HepG2 (cell line): Measurements from ENCODE around the gene SLFN11. TPM values are rescaled to one million over a fixed set of nuclear protein-coding genes. Genes with fewer than 3 reads are reported as not detected.

ENCODE experiments used
- ATAC-seq: fragments of 200-7000 bp; cut with Tn5 transposase; 3 replicates; pipeline ENCODE4 v1.9.1; 2020; ENCODE audit warnings: mild to moderate bottlenecking, moderate library complexity
- BruUV-seq: library from RNA; stranded (reverse); fragments of 400-500 nt; replicated peaks from 2 replicates; lab custom pipeline; 2021; lab: Mats Ljungman, UMichigan
- CTCF ChIA-PET: fragments of 300-600 bp; formaldehyde crosslinking; extraction: SDS; loops from one replicate; lab custom pipeline; 2021; ENCODE audit warnings: low total read pairs, inconsistent platforms, low intra/inter-chr PET ratio; lab: Yijun Ruan, JAX
- POLR2A ChIA-PET: fragments of 350-600 bp; sonication (Branson Sonifier 250); formaldehyde crosslinking; loops from one replicate; lab custom pipeline; 2020; ENCODE audit warnings: antibody characterized with exemption, inconsistent platforms; lab: Yijun Ruan, JAX
- DNase-seq: peaks from one replicate; pipeline ENCODE4 v3.0.0-alpha.2; 2015; ENCODE audit warnings: low spot score
- FAIRE-seq: peaks from 3 replicates; lab custom pipeline; 2011; peaks lifted over from hg19 to GRCh38; lab: Jason Lieb, UNC
- H2AFZ ChIP-seq: one replicate; pipeline ENCODE4 v1.6.1; 2011; ENCODE audit warnings: low read length, inconsistent platforms
- H3K27ac ChIP-seq: fragments of 300-600 bp; 3 replicates; pipeline ENCODE4 v1.8.0; 2011; ENCODE audit warnings: mixed run types, mild to moderate bottlenecking, mixed read lengths, low read length, inconsistent platforms; ENCODE audit not compliant: insufficient read depth; ENCODE audit errors: extremely low read length
- H3K27me3 ChIP-seq, 2 experiments: fragments of 200-600 bp in 1 of 2; 2 replicates in 1 of 2; 3 replicates in 1 of 2; pipeline versions ENCODE4 v1.6.0 to v1.8.0; 2011; ENCODE audit warnings: low read length in 2 of 2, mild to moderate bottlenecking in 2 of 2, moderate library complexity in 2 of 2, inconsistent platforms in 1 of 2; ENCODE audit not compliant: insufficient read depth in 2 of 2, control insufficient read depth in 1 of 2
- H3K36me3 ChIP-seq, 2 experiments: fragments of 200-600 bp in 1 of 2; replicated peaks in 1 of 2; 2 replicates in 1 of 2; 3 replicates in 1 of 2; pipeline versions ENCODE4 v1.5.1 to v1.8.0; 2011; ENCODE audit warnings: low read length in 2 of 2, inconsistent platforms in 1 of 2; ENCODE audit not compliant: insufficient read depth in 2 of 2, control insufficient read depth in 1 of 2
- H3K4me1 ChIP-seq: 2 replicates; pipeline ENCODE4 v1.5.1; 2012; ENCODE audit warnings: low read length, inconsistent platforms; ENCODE audit not compliant: insufficient read depth
- H3K4me2 ChIP-seq: 2 replicates; pipeline ENCODE4 v1.6.0; 2011; ENCODE audit warnings: low read depth, low read length, inconsistent platforms
- H3K4me3 ChIP-seq, 3 experiments: fragments of 200-600 bp in 1 of 3; sonication (generic), shearing (Covaris generic) in 1 of 3; replicated peaks in 1 of 3; 2 replicates each; pipeline ENCODE4 v1.5.1; 2011 to 2016; ENCODE audit warnings: low read length in 3 of 3, inconsistent platforms in 2 of 3, low read depth in 2 of 3, mild to moderate bottlenecking in 2 of 3, control low read depth in 1 of 3, mixed read lengths in 1 of 3; ENCODE audit not compliant: insufficient read depth in 1 of 3
- H3K79me2 ChIP-seq: one replicate; pipeline ENCODE4 v1.6.1; 2011; ENCODE audit warnings: low read length, inconsistent platforms; ENCODE audit not compliant: insufficient read depth
- H3K9ac ChIP-seq: 2 replicates; pipeline ENCODE4 v1.6.0; 2011; ENCODE audit warnings: mild to moderate bottlenecking, low read depth, low read length, inconsistent platforms; ENCODE audit not compliant: insufficient read depth
- H3K9me3 ChIP-seq: 2 replicates; pipeline ENCODE4 v1.5.1; 2012; ENCODE audit warnings: mild to moderate bottlenecking, low read length
- H4K20me1 ChIP-seq: 2 replicates; pipeline ENCODE4 v1.6.0; 2011; ENCODE audit warnings: inconsistent platforms, mild to moderate bottlenecking, low read length, moderate library complexity; ENCODE audit not compliant: insufficient read depth
- ARID2 ChIP-seq: sonication (generic); formaldehyde crosslinking; IDR thresholded peaks from 2 replicates; pipeline ENCODE4 v1.8.1; 2022; ENCODE audit warnings: mild to moderate bottlenecking, missing genetic modification reagents, borderline replicate concordance
- CEBPB ChIP-seq: IDR thresholded peaks from 2 replicates; pipeline ENCODE4 v1.6.1; 2011; ENCODE audit warnings: low read depth, low read length, improper control_type of control experiment, borderline replicate concordance
- MED1 ChIP-seq: sonication (generic); formaldehyde crosslinking; IDR thresholded peaks from 2 replicates; pipeline ENCODE4 v1.4.0; 2020; ENCODE audit warnings: missing genetic modification reagents
- MIXL1 ChIP-seq: IDR thresholded peaks from 2 replicates; pipeline ENCODE4 v1.6.1; 2016
- REL ChIP-seq: sonication (generic); formaldehyde crosslinking; conservative IDR thresholded peaks from 2 replicates; pipeline ENCODE4 v1.8.0; 2022; ENCODE audit warnings: mild to moderate bottlenecking, missing genetic modification reagents, moderate library complexity
- TERF1 ChIP-seq: sonication (generic); formaldehyde crosslinking; IDR thresholded peaks from 2 replicates; pipeline ENCODE4 v1.8.0; 2022; ENCODE audit warnings: mild to moderate bottlenecking, missing genetic modification reagents, moderate library complexity
- ZNF326 ChIP-seq: sonication (generic); formaldehyde crosslinking; IDR thresholded peaks from 2 replicates; pipeline ENCODE4 v1.4.0; 2020; ENCODE audit warnings: missing genetic modification reagents, borderline replicate concordance
- WGBS: methylation state at CpG from one replicate; pipeline ENCODE4 v1.1.6; 2017; ENCODE audit warnings: low lambda C conversion rate; 5-methylcytosine and 5-hydroxymethylcytosine counted together
- in situ Hi-C: cut with HindIII; loops from 2 replicates; pipeline ENCODE4 v1.10.0; 2017; ENCODE audit warnings: low pct_unique_long_range_greater_than_20kb; ENCODE audit not compliant: extremely low pct_ligation_motif_present
- intact Hi-C: fragments of 100-400 bp; cut with micrococcal nuclease; formaldehyde crosslinking; loops from one replicate; pipeline ENCODE4 v1.10.0; 2022; ENCODE audit not compliant: unreplicated experiment
- polyA plus RNA-seq, 8 experiments: library from polyadenylated mRNA; depleted of rRNA in 3 of 8; stranded (reverse) in 7 of 8; unstranded in 1 of 8; fragments of >200 nt; fragmentation: Illumina TruSeq in 4 of 8; extraction: Trizol in 4 of 8; gene quantifications; 2 replicates each; pipeline versions ENCODE4 v1.2.1 to v1.2.3, GENCODE V29; 2011 to 2016; ENCODE audit warnings: low read depth in 4 of 8, missing spikeins in 1 of 8, mixed read lengths in 1 of 8; ENCODE audit not compliant: insufficient read depth in 1 of 8
- total RNA-seq, 5 experiments: library from RNA; depleted of rRNA; stranded (reverse); fragments of >200 nt; fragmentation: Illumina TruSeq; extraction: Trizol; gene quantifications; 2 replicates each; pipeline ENCODE4 v1.2.3, GENCODE V29; 2016; ENCODE audit warnings: low read depth in 1 of 5

SLFN11 gene
- total and polyA plus RNA-seq, 2 of the 13 experiments (the other 11 are each of a cell fraction or from before 2014, with no cell fraction given), result not detected

- no peak for DNase-seq
- BruUV-seq, result no TSS peak
- no peak overlapping the region for H3K4me3 ChIP-seq
Measured at GRCh38 chr17:35338230-35338629, 35.2 kb downstream of the SLFN11 start.

GRCh38 chr17:35337364-35337763 lies 36.1 kb downstream of the SLFN11 start:
- peaks cover 11% of the 10 kb centered on the region; the same call in 1 of the 2 replicates for H3K4me1 ChIP-seq
- H3K4me2 ChIP-seq, result no peak overlapping the region
- no peak overlapping the region for H2AFZ ChIP-seq
- H3K36me3 ChIP-seq, result no peaks in the 10 kb centered on the region
- POLR2A ChIA-PET, result no interaction called here
- H3K9ac ChIP-seq, result no peak overlapping the region
- H3K79me2 ChIP-seq, result no peaks in the 10 kb centered on the region
- in situ Hi-C loops (no loop called here), intact Hi-C loops (no loop called here)
- H3K27ac ChIP-seq, result no peak overlapping the region
- H4K20me1 ChIP-seq, result no peaks in the 10 kb centered on the region
- ATAC-seq (no peak), DNase-seq (no peak), FAIRE-seq (no peak)
- CTCF ChIA-PET, result no interaction called here
- peaks cover 0 to 9% of the 10 kb centered on the region in 2 experiments; a peak in 2 of 5 replicates for H3K27me3 ChIP-seq
- no TSS peak for BruUV-seq
- H3K9me3 ChIP-seq, result 0 out of 2 replicates have a peak, but pooled peaks cover 9% of the 10 kb centered on the region
- no peak for TF ChIP-seq TERF1 (CRISPR knock-in tag)
- TF ChIP-seq REL (CRISPR knock-in tag), result no peak
- TF ChIP-seq MED1 (CRISPR knock-in tag), result no peak
- TF ChIP-seq ARID2 (CRISPR knock-in tag), result no peak
- TF ChIP-seq ZNF326, result no peak
- no peak overlapping the region for H3K4me3 ChIP-seq

More at GRCh38 chr17:35338230-35338629, 35.2 kb downstream of the SLFN11 start:
- no peak for ATAC-seq
- peaks cover 10% of the 10 kb centered on the region; the same call in 1 of the 2 replicates for H3K4me1 ChIP-seq
- intact Hi-C loops (no loop called here), in situ Hi-C loops (no loop called here)
- POLR2A ChIA-PET, result no interaction called here
- no peaks in the 10 kb centered on the region for H3K79me2 ChIP-seq
- no peak overlapping the region for H2AFZ ChIP-seq
- FAIRE-seq, result no peak
- no peaks in the 10 kb centered on the region for H4K20me1 ChIP-seq
- H3K4me2 ChIP-seq, result no peak overlapping the region
- TF ChIP-seq CEBPB (peak; percentile 36; the same call in 1 of the 2 replicates), MIXL1 (CRISPR knock-in tag) (no peak)
- H3K27me3 ChIP-seq, result peaks cover 0 to 5% of the 10 kb centered on the region in 2 experiments; a peak in 2 of 5 replicates
- CTCF ChIA-PET, result no interaction called here
- H3K9me3 ChIP-seq, result 0 out of 2 replicates have a peak, but pooled peaks cover 9% of the 10 kb centered on the region
- no peaks in the 10 kb centered on the region for H3K36me3 ChIP-seq
- H3K27ac ChIP-seq, result no peak overlapping the region
- WGBS, result 0% methylated on average over 2 of the region's 2 CpGs
- no peak overlapping the region for H3K9ac ChIP-seq
